Lower lobe of right lung (tissue), 2 donors: ENCODE measurements around the gene ELFN2. TPM values are rescaled to one million over a fixed set of nuclear protein-coding genes. Genes with fewer than 3 reads are reported as not detected.

ENCODE experiments used
- ATAC-seq, 2 donors: fragments of 200-7000 bp; cut with Tn5 transposase; one replicate each; pipeline ENCODE4 v1.9.1; 2020 to 2022; ENCODE audit warnings: mild to moderate bottlenecking in 2 of 2, moderate library complexity in 2 of 2
- DNase-seq: peaks from one replicate; pipeline ENCODE4 v3.0.0-alpha.2; 2020
- H3K27ac ChIP-seq: fragments of 200-600 bp; one replicate; pipeline ENCODE4 v1.8.0; 2022
- H3K27me3 ChIP-seq: fragments of 200-600 bp; one replicate; pipeline ENCODE4 v1.8.0; 2022; ENCODE audit warnings: low read depth
- H3K36me3 ChIP-seq: fragments of 200-600 bp; one replicate; pipeline ENCODE4 v1.8.0; 2022; ENCODE audit warnings: mild to moderate bottlenecking
- H3K4me1 ChIP-seq: fragments of 200-600 bp; one replicate; pipeline ENCODE4 v1.8.0; 2022
- H3K4me3 ChIP-seq: fragments of 200-600 bp; one replicate; pipeline ENCODE4 v1.8.0; 2022; ENCODE audit warnings: mild to moderate bottlenecking
- H3K9me3 ChIP-seq: fragments of 200-600 bp; one replicate; pipeline ENCODE4 v1.8.0; 2022
- CTCF ChIP-seq: fragments of 200-600 bp; IDR thresholded peaks from one replicate; pipeline ENCODE4 v1.8.0; 2022; ENCODE audit warnings: antibody characterized with exemption, mild to moderate bottlenecking
- intact Hi-C: fragments of 100-400 bp; cut with DNase I; formaldehyde crosslinking; loops from one replicate; pipeline ENCODE4 v1.11.0; 2022
- total RNA-seq: library from RNA; stranded (reverse); fragmentation: NEBNext Ultra II Directional; extraction: Animal tissue kit (Norgen Biotek cat#: 25700); gene quantifications from one replicate; pipeline ENCODE4 v1.2.1, GENCODE V29; 2021
- donor health status: DM: no; HTN: yes; CAD: no; lungs with severe emphysema.

The ELFN2 gene
- total RNA-seq, 1 donor from 2014 or later, result 0.89 TPM

DNA sequence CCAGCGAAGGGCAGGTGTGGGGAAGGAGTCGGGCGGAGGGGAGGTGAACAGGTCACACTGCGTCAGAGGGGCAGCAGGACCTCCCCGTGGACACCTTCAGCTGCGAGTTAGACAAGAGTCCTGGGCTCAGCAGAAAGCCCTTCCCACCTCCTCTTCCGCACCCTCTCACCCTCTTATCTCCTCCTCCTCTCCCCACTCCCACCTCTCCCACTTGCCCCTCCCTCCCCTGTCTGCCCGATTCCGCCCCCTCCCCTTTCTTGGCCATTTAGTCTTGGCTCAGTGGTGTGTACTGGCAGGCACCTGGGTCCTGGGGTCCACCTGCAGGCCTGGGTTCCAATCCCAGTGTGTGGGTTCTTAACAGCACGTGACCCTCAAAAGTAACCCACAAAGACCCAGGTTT is 107.8 kb downstream of the ELFN2 start:
- intact Hi-C loops, result no loop called here
- Histone ChIP-seq H3K9me3 (no peaks in the 10 kb centered on the region), H3K27me3 (peaks cover 21% of the 10 kb centered on the region), H3K27ac (no peak overlapping the region), H3K4me3 (no peak overlapping the region), H3K36me3 (no peaks in the 10 kb centered on the region), H3K4me1 (peaks cover 4% of the 10 kb centered on the region)
- ATAC-seq, result no peak
- TF ChIP-seq CTCF, result no peak
- DNase-seq, result no peak

- H3K4me3 ChIP-seq, result no peak overlapping the region
- H3K9me3 ChIP-seq, result no peaks in the 10 kb centered on the region
- no peaks in the 10 kb centered on the region for H3K36me3 ChIP-seq
- no peak for ATAC-seq
- peaks cover 12% of the 10 kb centered on the region for H3K4me1 ChIP-seq
- intact Hi-C loops, result no loop called here
- H3K27ac ChIP-seq, result no peak overlapping the region
- peaks cover 16% of the 10 kb centered on the region for H3K27me3 ChIP-seq
- DNase-seq, result no peak
- no peak for TF ChIP-seq CTCF
Measured at GRCh38 chr22:37318364-37319109, 108.7 kb downstream of the ELFN2 start.

Other genes starting within 250 kb of the ELFN2 start
- 5.3 TPM for gene C1QTNF6, start 239.2 kb downstream of the ELFN2 start, total RNA-seq
- not detected for gene SSTR3, start 215.0 kb downstream of the ELFN2 start, total RNA-seq
- 111 TPM for gene RAC2, start 183.2 kb downstream of the ELFN2 start, total RNA-seq
- gene CYTH4, start 145.0 kb downstream of the ELFN2 start, total RNA-seq, result 45.4 TPM
- 71.0 TPM for gene MFNG, start 58.9 kb upstream of the ELFN2 start, total RNA-seq
- 14.9 TPM for gene CARD10, start 91.9 kb upstream of the ELFN2 start, total RNA-seq
- gene CDC42EP1, start 133.0 kb upstream of the ELFN2 start, total RNA-seq, result 46.0 TPM
- 1.9 TPM for gene LGALS2, start 152.6 kb upstream of the ELFN2 start, total RNA-seq
- gene GGA1, start 181.4 kb upstream of the ELFN2 start, total RNA-seq, result 64.8 TPM
- 34.8 TPM for gene SH3BP1, start 212.2 kb upstream of the ELFN2 start, total RNA-seq
- gene PDXP, start 231.2 kb upstream of the ELFN2 start, total RNA-seq, result 3.9 TPM
- 425 TPM for gene LGALS1, start 248.2 kb upstream of the ELFN2 start, total RNA-seq